ENCODE measurements around the gene TGFBR2.

Gene TGFBR2

GRCh38 chr3:30721314-30721634 lies 114.9 kb downstream of the TGFBR2 start:
- H3K9me3 ChIP-seq (ENCODE audit: control insufficient read depth, insufficient read depth, low read depth, low read length), result no peaks in the 10 kb centered on the region
- H3K4me1 ChIP-seq (ENCODE audit: control insufficient read depth, insufficient read depth, low read length), result 0 out of 2 replicates have a peak, but pooled peaks cover 5% of the 10 kb centered on the region
- ChIA-PET POLR2A (no interaction called here), CTCF (interaction anchor here (0.6 kb wide), 1 partner anchor 231 kb away, joined by 4 read pairs; no protein-coding TSS in a partner anchor)
- H3K4me3 ChIP-seq (ENCODE audit: low read depth, low read length), result no peak overlapping the region
- no peaks in the 10 kb centered on the region for H3K36me3 ChIP-seq (ENCODE audit: control insufficient read depth in 2 of 2, insufficient read depth in 1 of 2, low read length in 2 of 2)
- TF ChIP-seq ZNF133 (tag by site-specific recombination; IDR thresholded peaks at IDR 0.05) (no peak), ZNF514 (tag by site-specific recombination; IDR thresholded peaks at IDR 0.05) (no peak), ZNF155 (tag by site-specific recombination; IDR thresholded peaks at IDR 0.05) (no peak), ZBTB8A (tag by site-specific recombination; IDR thresholded peaks at IDR 0.05) (no peak), ZNF561 (tag by site-specific recombination; IDR thresholded peaks at IDR 0.05; ENCODE audit: borderline replicate concordance) (no peak), ZNF292 (tag by site-specific recombination; IDR thresholded peaks at IDR 0.05; ENCODE audit: borderline replicate concordance, low read depth) (no peak), ZNF629 (tag by site-specific recombination; IDR thresholded peaks at IDR 0.05) (no peak)
- no peak overlapping the region for H3K27ac ChIP-seq (ENCODE audit: extremely low read depth, low read depth, low read length)

DNA sequence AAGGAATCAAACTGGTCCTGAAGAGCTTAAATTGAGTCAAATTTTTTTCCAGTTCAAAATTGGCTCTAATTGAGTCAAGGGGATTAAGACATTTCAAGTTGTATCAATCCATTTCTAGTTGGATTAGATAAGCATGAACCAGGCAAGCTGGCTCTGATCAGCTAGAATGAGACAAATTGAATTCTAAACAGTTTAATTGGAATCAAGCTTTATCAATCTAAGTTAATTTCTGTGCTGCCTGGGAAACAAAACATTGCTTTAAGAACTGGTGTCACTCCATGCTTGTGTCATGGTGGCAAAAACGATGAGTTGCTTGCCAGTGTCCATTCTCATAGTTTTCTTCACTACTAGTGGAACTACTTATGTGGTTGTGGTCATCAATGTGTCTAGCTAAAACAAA lies 116.8 kb downstream of the TGFBR2 start:
- POLR2A ChIA-PET, result no interaction called here
- CTCF ChIA-PET, result no interaction called here
- Histone ChIP-seq H3K9me3 (ENCODE audit: control insufficient read depth, insufficient read depth, low read depth, low read length) (no peaks in the 10 kb centered on the region), H3K4me1 (ENCODE audit: control insufficient read depth, insufficient read depth, low read length) (0 out of 2 replicates have a peak, but pooled peaks cover 5% of the 10 kb centered on the region), H3K4me3 (ENCODE audit: low read depth, low read length) (no peak overlapping the region), H3K36me3 (ENCODE audit: control insufficient read depth in 2 of 2, insufficient read depth in 1 of 2, low read length in 2 of 2) (no peaks in the 10 kb centered on the region), H3K27ac (ENCODE audit: extremely low read depth, low read depth, low read length) (no peak overlapping the region)
- TF ChIP-seq, protein P1, sequence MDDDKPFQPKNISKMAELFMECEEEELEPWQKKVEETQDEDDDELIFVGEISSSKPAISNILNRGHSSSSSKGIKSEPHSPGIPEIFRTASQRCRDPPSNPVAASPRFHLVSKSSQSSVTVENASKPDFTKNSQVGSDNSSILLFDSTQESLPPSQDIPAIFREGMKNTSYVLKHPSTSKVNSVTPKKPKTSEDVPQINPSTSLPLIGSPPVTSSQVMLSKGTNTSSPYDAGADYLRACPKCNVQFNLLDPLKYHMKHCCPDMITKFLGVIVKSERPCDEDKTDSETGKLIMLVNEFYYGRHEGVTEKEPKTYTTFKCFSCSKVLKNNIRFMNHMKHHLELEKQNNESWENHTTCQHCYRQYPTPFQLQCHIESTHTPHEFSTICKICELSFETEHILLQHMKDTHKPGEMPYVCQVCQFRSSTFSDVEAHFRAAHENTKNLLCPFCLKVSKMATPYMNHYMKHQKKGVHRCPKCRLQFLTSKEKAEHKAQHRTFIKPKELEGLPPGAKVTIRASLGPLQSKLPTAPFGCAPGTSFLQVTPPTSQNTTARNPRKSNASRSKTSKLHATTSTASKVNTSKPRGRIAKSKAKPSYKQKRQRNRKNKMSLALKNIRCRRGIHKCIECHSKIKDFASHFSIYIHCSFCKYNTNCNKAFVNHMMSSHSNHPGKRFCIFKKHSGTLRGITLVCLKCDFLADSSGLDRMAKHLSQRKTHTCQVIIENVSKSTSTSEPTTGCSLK (tag by site-specific recombination; IDR thresholded peaks at IDR 0.05), result no peak

DNA sequence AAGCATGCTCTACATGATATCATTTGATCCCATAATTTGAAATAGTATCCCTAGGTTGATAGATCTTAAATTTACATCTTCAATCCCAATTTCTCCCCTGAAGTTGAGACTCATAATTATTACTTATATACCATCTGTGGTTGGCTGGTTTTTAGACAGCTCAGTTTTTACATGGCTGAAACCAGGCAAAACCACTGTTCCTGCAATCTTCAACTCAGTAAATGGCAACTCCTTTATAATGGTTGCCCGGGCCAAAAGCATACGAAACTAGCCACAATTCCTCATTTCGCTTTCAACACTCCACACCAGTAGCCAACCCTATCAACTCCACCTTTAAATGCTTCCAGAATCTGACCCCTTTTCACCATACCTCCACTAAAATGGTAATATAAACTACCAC lies 118.5 kb downstream of the TGFBR2 start:
- H3K27ac ChIP-seq (ENCODE audit: extremely low read depth, low read depth, low read length), result no peak overlapping the region
- ChIA-PET CTCF (no interaction called here), POLR2A (no interaction called here)
- H3K4me3 ChIP-seq (ENCODE audit: low read depth, low read length), result no peak overlapping the region
- no peaks in the 10 kb centered on the region for H3K36me3 ChIP-seq (ENCODE audit: control insufficient read depth in 2 of 2, insufficient read depth in 1 of 2, low read length in 2 of 2)
- 0 out of 2 replicates have a peak, but pooled peaks cover 5% of the 10 kb centered on the region for H3K4me1 ChIP-seq (ENCODE audit: control insufficient read depth, insufficient read depth, low read length)
- TF ChIP-seq, protein P2, sequence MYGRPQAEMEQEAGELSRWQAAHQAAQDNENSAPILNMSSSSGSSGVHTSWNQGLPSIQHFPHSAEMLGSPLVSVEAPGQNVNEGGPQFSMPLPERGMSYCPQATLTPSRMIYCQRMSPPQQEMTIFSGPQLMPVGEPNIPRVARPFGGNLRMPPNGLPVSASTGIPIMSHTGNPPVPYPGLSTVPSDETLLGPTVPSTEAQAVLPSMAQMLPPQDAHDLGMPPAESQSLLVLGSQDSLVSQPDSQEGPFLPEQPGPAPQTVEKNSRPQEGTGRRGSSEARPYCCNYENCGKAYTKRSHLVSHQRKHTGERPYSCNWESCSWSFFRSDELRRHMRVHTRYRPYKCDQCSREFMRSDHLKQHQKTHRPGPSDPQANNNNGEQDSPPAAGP (tag by site-specific recombination; IDR thresholded peaks at IDR 0.05), result no peak
- TF ChIP-seq ZNF169 (tag by site-specific recombination; IDR thresholded peaks at IDR 0.05) (no peak), ZFP37 (tag by site-specific recombination; IDR thresholded peaks at IDR 0.05) (no peak), ZNF423 (tag by site-specific recombination; IDR thresholded peaks at IDR 0.05) (no peak), REPIN1 (tag by site-specific recombination; IDR thresholded peaks at IDR 0.05; ENCODE audit: low read depth) (no peak), WT1 (tag by site-specific recombination; IDR thresholded peaks at IDR 0.05) (no peak), ZNF184 (tag by site-specific recombination; IDR thresholded peaks at IDR 0.05) (no peak), ZNF610 (tag by site-specific recombination; IDR thresholded peaks at IDR 0.05; ENCODE audit: borderline replicate concordance) (no peak), ZNF639 (tag by site-specific recombination; IDR thresholded peaks at IDR 0.05) (no peak)
- H3K9me3 ChIP-seq (ENCODE audit: control insufficient read depth, insufficient read depth, low read depth, low read length), result no peaks in the 10 kb centered on the region

Measured in HEK293 (cell line).